Pericardium fibroblast (primary cell): Measurements from ENCODE around the gene TP53TG3D. TPM values are rescaled to one million over a fixed set of nuclear protein-coding genes. Genes with fewer than 3 reads are reported as not detected.

Experiments used
- total RNA-seq: library from RNA; depleted of rRNA; stranded (reverse); fragments of >200 nt; gene quantifications from 2 replicates; pipeline ENCODE4 v1.2.3, GENCODE V29; 2015

TP53TG3D gene, protein sequence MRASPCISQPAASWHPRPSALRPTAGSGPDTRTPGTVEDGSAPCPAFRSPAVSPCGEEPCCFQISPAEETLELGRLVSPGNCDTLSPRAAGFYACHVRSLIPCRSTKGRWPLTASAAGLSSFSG
- total RNA-seq: 0.26 TPM in 1 of 2 replicates, not detected in the other

DNA sequence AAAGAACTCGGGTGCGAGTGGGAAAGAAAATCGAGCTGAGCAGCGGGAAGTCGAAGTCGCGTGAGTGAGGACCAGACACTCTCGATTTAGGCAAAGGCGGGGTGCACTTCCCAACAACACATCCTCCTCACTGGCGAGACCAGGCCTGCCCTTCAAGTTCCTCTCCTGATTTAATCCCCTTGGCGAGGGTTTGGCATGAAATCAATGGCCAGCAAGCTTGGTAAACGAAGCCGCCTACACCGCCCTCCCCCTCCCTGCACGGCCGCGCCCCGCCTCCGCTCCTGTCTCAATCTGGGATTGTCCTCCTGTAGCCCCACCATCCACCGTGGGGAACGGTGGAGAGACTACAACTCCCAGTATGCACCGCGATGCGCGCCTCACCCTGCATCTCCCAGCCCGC is at the start of gene TP53TG3D:
TP53TG3D (plus strand) TSS at position 301 of the 400 bp plus-strand sequence; CDS start at position 369, 68 bp downstream.

